ENCODE measurements around the gene RAPGEF3.

Gene RAPGEF3

DNA sequence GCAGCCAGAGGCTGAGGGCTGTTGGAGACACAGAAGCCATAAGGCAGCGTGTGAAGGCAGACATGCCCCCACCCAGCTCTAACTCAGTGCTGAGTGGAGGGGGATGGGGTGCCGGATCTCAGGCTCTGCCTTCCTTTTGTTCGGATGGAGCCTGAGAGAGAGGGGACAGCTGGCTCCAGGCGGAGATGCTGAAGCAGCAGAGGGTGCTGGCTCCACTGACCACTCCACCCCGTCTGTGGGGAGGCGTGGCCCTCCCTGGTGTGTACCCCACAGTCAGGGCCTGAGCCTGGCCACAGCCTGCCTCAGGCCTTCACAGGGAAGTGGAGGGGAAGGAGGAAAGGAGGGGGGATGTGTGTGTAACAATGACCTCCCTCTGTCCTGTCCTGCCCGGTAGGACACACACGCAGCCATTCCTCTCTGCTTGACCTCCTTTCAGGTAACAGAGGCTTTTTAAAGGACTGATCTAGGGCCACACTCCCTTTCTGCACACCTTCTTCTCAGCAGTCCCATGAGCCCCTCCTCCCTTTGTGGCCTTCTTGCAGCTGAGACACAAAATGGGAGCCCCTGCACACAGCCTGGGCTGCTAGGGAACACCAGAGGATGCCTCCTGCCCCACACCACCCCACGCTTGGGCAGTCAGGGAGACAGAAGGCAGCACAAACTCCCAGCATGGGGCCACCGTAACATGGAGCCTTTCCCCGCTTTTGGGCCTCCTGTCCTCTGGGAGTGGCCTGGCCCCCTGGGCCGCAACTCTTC lies 23.8 kb downstream of the RAPGEF3 start:
- TF ChIP-seq ZFP3 (CRISPR knock-in tag; IDR thresholded peaks at IDR 0.05) = no peak
- TF ChIP-seq ZNF8 (CRISPR knock-in tag; IDR thresholded peaks at IDR 0.05) = no peak
- no peak for TF ChIP-seq RARB (CRISPR knock-in tag; IDR thresholded peaks at IDR 0.05)
- no peak for ATAC-seq

DNA sequence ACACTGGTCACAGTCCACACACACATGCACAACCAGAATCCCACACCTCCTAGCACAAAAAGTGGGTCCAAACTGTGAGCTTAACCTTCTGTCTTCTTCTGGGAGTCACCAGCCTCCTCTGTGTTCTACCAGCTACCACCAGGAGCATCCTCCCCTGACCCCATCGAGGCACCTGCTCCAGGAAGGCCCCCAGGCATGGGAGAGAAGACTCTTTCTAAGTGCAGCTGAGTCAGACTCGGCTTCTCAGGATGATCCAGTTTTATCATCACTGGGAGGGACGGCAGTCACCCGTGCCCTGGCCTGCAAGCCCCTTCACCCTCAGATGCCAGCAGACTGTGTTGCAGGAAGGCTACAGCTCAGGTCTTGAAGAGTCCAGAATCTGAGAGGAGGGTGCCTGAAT lies 25.5 kb downstream of the RAPGEF3 start:
- no peak for ATAC-seq
- TF ChIP-seq, protein P1, sequence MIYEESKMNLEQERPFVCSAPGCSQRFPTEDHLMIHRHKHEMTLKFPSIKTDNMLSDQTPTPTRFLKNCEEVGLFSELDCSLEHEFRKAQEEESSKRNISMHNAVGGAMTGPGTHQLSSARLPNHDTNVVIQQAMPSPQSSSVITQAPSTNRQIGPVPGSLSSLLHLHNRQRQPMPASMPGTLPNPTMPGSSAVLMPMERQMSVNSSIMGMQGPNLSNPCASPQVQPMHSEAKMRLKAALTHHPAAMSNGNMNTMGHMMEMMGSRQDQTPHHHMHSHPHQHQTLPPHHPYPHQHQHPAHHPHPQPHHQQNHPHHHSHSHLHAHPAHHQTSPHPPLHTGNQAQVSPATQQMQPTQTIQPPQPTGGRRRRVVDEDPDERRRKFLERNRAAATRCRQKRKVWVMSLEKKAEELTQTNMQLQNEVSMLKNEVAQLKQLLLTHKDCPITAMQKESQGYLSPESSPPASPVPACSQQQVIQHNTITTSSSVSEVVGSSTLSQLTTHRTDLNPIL (CRISPR knock-in tag; IDR thresholded peaks at IDR 0.05; ENCODE audit: low read depth) = no peak
- no peak for TF ChIP-seq ISL1 (CRISPR knock-in tag; IDR thresholded peaks at IDR 0.05)
- no peak for TF ChIP-seq RARB (CRISPR knock-in tag; IDR thresholded peaks at IDR 0.05)

DNA sequence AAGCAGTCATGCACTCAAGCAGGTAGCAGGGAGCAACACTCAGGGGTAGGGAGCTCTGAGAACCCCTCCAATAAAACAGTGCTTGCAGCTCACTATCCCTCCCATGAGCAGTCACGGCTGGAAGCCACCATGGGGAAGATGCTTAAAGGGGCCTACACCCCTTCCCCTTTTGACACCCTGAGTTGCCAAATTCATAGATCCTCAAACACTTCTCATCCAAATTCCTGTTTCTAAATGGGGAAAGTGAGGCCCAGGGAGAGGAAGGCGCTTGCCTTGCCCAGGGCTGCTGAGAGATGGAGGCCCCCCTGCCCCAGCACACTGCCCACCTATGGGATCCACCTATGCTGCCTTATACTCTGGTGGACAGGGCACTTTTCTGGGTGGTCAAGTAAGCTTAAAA lies 26.2 kb downstream of the RAPGEF3 start:
- no peak for ATAC-seq
- TF ChIP-seq, protein P2, sequence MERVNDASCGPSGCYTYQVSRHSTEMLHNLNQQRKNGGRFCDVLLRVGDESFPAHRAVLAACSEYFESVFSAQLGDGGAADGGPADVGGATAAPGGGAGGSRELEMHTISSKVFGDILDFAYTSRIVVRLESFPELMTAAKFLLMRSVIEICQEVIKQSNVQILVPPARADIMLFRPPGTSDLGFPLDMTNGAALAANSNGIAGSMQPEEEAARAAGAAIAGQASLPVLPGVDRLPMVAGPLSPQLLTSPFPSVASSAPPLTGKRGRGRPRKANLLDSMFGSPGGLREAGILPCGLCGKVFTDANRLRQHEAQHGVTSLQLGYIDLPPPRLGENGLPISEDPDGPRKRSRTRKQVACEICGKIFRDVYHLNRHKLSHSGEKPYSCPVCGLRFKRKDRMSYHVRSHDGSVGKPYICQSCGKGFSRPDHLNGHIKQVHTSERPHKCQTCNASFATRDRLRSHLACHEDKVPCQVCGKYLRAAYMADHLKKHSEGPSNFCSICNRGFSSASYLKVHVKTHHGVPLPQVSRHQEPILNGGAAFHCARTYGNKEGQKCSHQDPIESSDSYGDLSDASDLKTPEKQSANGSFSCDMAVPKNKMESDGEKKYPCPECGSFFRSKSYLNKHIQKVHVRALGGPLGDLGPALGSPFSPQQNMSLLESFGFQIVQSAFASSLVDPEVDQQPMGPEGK (CRISPR knock-in tag; IDR thresholded peaks at IDR 0.05; ENCODE audit: borderline replicate concordance) = no peak
- no peak for TF ChIP-seq TCF4 (CRISPR knock-in tag; IDR thresholded peaks at IDR 0.05; ENCODE audit: borderline replicate concordance)
- TF ChIP-seq ZNF70 (CRISPR knock-in tag; IDR thresholded peaks at IDR 0.05) = no peak
- TF ChIP-seq ESRRG (CRISPR knock-in tag; IDR thresholded peaks at IDR 0.05) = no peak
- TF ChIP-seq ARNTL (CRISPR knock-in tag; IDR thresholded peaks at IDR 0.05; ENCODE audit: borderline replicate concordance, low read depth) = no peak

DNA sequence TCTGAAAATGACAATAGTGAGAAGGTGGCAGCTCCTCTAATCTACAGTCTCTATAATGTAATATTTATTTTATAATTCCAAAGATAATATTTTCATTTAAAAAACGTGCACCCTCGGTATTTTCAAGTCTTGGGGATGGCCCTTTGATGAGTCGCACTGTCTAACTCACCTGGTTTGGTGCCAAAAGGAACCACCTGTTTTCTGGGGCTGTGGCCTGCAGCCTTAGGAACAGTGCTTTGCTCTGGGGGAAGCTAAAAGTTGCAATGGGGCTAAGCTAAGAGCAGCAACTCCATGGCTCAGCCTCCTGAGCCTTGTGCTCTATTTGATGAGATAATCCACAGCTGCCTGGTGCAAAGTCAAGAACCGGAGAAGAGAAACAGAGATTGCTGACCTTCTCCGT lies 27.0 kb downstream of the RAPGEF3 start:
- TF ChIP-seq ESRRG (CRISPR knock-in tag; IDR thresholded peaks at IDR 0.05) = no peak
- no peak for TF ChIP-seq TCF4 (CRISPR knock-in tag; IDR thresholded peaks at IDR 0.05; ENCODE audit: borderline replicate concordance)
- TF ChIP-seq ZFP3 (CRISPR knock-in tag; IDR thresholded peaks at IDR 0.05) = no peak
- TF ChIP-seq TOX (CRISPR knock-in tag; IDR thresholded peaks at IDR 0.05; ENCODE audit: borderline replicate concordance) = no peak
- no peak for TF ChIP-seq ZNF8 (CRISPR knock-in tag; IDR thresholded peaks at IDR 0.05)
- TF ChIP-seq SNAI2 (CRISPR knock-in tag; IDR thresholded peaks at IDR 0.05) = no peak
- TF ChIP-seq OSR1 (CRISPR knock-in tag; IDR thresholded peaks at IDR 0.05) = no peak
- no peak for TF ChIP-seq GLIS3 (CRISPR knock-in tag; IDR thresholded peaks at IDR 0.05)
- TF ChIP-seq, protein P1 (CRISPR knock-in tag; IDR thresholded peaks at IDR 0.05; ENCODE audit: low read depth) = no peak
- TF ChIP-seq CSDC2 (CRISPR knock-in tag; IDR thresholded peaks at IDR 0.05) = no peak

DNA sequence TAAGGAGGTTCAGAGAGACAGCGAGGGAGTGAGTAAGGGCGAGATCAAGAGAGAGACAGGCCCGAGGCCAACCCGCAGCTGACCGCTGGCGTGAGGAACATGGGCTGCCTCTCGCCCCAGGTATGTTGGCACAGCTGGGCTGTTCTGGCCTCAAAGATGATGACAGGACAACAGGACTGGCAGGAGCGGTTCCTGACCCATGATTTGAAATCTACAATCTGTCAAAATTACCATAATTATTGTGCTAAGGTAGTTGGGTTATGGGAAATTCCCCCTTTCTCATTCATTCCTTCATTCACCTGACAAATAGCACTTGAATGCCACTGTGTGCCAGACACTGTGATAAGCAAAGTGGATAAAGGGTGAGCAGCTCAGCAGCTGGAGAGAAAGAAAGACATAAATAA lies 28.3 kb downstream of the RAPGEF3 start:
- no peak for ATAC-seq
- TF ChIP-seq ISL1 (CRISPR knock-in tag; IDR thresholded peaks at IDR 0.05) = no peak
- TF ChIP-seq, protein P1 (CRISPR knock-in tag; IDR thresholded peaks at IDR 0.05; ENCODE audit: low read depth) = no peak
- no peak for TF ChIP-seq PPARA (CRISPR knock-in tag; IDR thresholded peaks at IDR 0.05; ENCODE audit: borderline replicate concordance)
- no peak for TF ChIP-seq ZC3H10 (CRISPR knock-in tag; IDR thresholded peaks at IDR 0.05)
- no peak for TF ChIP-seq RARB (CRISPR knock-in tag; IDR thresholded peaks at IDR 0.05)
- TF ChIP-seq TOX (CRISPR knock-in tag; IDR thresholded peaks at IDR 0.05; ENCODE audit: borderline replicate concordance) = no peak
- no peak for TF ChIP-seq OSR1 (CRISPR knock-in tag; IDR thresholded peaks at IDR 0.05)
- TF ChIP-seq ARNTL (CRISPR knock-in tag; IDR thresholded peaks at IDR 0.05; ENCODE audit: borderline replicate concordance, low read depth) = no peak
- no peak for TF ChIP-seq ZFP3 (CRISPR knock-in tag; IDR thresholded peaks at IDR 0.05)
- no peak for TF ChIP-seq TCF4 (CRISPR knock-in tag; IDR thresholded peaks at IDR 0.05; ENCODE audit: borderline replicate concordance)
- TF ChIP-seq ZNF565 (CRISPR knock-in tag; conservative IDR thresholded peaks at IDR 0.05; ENCODE audit: low read depth) = no peak
- no peak for TF ChIP-seq SNAI2 (CRISPR knock-in tag; IDR thresholded peaks at IDR 0.05)

More for the DNA sequence above, 27.0 kb downstream of the RAPGEF3 start:
- ATAC-seq = no peak
